Measurements from ENCODE around the gene ICAM5. TPM values are rescaled to one million over a fixed set of nuclear protein-coding genes. Genes with fewer than 3 reads are reported as not detected.

Gene ICAM5
- total RNA-seq, 1 experiment from 2014 or later = 53.9 TPM

DNA sequence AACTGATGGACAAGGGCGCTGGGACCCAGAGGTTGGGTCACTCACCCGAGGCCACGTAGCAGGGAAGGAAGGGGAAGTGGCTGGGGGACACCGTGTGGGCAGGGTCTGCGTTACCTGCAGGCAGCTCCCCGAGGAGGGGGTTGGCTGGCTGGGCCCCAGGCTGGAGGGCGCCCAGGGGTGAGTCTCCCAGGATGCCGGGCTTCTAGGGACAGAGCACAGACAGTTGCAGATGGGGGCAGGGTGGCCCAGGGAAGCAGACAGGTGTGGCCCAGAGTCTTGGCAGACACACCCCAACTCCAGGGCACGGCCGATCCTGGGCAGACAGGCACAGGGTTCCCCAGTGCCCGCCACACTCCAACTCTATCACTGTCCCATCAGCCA lies 31.7 kb downstream of the ICAM5 start:
- Histone ChIP-seq H3K27me3 (ENCODE audit: insufficient read depth, low read length) (no peaks in the 10 kb centered on the region), H3K27ac (ENCODE audit: low read depth, low read length) (no peak overlapping the region), H3K9me3 (ENCODE audit: control insufficient read depth in 1 of 2, insufficient read depth in 1 of 2, low read depth in 1 of 2, low read length in 2 of 2) (no peaks in the 10 kb centered on the region), H4K20me1 (ENCODE audit: insufficient read depth) (no peaks in the 10 kb centered on the region), H3K4me3 (replicated peaks in 1 of 2; ENCODE audit: low read depth in 1 of 2, low read length in 2 of 2) (no peak overlapping the region), H3K9ac (ENCODE audit: low read length) (no peak overlapping the region), H3K9me2 (ENCODE audit: insufficient read depth) (no peaks in the 10 kb centered on the region), H3K79me2 (ENCODE audit: insufficient read depth, low read length) (no peaks in the 10 kb centered on the region; the same call in 1 of the 2 replicates), H3K36me3 (ENCODE audit: control insufficient read depth in 1 of 2, insufficient read depth in 2 of 2, low read length in 2 of 2) (peaks cover 20 to 30% of the 10 kb centered on the region in 2 experiments; a peak in 3 of 4 replicates), H3K4me2 (ENCODE audit: low read length) (no peak overlapping the region), H3K4me1 (ENCODE audit: control insufficient read depth in 1 of 2, insufficient read depth in 2 of 2, low read length in 2 of 2) (peaks cover 0 to 4% of the 10 kb centered on the region in 2 experiments; a peak in 2 of 4 replicates), H2AFZ (ENCODE audit: low read depth, low read length, poor library complexity, severe bottlenecking) (no peak overlapping the region)
- intact Hi-C loops (cut with micrococcal nuclease) = no loop called here
- ChIA-PET RAD21 (ENCODE audit: low non-redundant PET in 1 of 2, low total read pairs in 2 of 2, uncharacterized antibody in 2 of 2, unreplicated experiment in 2 of 2) (no interaction called here), CTCF (no interaction called here), POLR2A (no interaction called here)
- no TSS peak for BruUV-seq (replicated peaks)
- no peak for DNase-seq (ENCODE audit: low read depth, low spot score)
- TF ChIP-seq SIN3A (IDR thresholded peaks at IDR 0.05; ENCODE audit: low read depth) (no peak), EGR1 (IDR thresholded peaks at IDR 0.05; ENCODE audit: low read depth) (no peak), EZH2phosphoT487 (IDR thresholded peaks at IDR 0.05; ENCODE audit: borderline replicate concordance) (no peak), RAD21 (IDR thresholded peaks at IDR 0.05; ENCODE audit: low read depth) (no peak), EZH2 (IDR thresholded peaks at IDR 0.05) (no peak), POLR2AphosphoS5 (IDR thresholded peaks at IDR 0.05; ENCODE audit: low read depth, low read length) (no peak)
- TF ChIP-seq, protein P1, sequence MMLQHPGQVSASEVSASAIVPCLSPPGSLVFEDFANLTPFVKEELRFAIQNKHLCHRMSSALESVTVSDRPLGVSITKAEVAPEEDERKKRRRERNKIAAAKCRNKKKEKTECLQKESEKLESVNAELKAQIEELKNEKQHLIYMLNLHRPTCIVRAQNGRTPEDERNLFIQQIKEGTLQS (IDR thresholded peaks at IDR 0.05) = no peak
- TF ChIP-seq, protein P2, sequence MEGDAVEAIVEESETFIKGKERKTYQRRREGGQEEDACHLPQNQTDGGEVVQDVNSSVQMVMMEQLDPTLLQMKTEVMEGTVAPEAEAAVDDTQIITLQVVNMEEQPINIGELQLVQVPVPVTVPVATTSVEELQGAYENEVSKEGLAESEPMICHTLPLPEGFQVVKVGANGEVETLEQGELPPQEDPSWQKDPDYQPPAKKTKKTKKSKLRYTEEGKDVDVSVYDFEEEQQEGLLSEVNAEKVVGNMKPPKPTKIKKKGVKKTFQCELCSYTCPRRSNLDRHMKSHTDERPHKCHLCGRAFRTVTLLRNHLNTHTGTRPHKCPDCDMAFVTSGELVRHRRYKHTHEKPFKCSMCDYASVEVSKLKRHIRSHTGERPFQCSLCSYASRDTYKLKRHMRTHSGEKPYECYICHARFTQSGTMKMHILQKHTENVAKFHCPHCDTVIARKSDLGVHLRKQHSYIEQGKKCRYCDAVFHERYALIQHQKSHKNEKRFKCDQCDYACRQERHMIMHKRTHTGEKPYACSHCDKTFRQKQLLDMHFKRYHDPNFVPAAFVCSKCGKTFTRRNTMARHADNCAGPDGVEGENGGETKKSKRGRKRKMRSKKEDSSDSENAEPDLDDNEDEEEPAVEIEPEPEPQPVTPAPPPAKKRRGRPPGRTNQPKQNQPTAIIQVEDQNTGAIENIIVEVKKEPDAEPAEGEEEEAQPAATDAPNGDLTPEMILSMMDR (IDR thresholded peaks at IDR 0.05 in 2 of 3, conservative IDR thresholded peaks at IDR 0.05 in 1 of 3; ENCODE audit: borderline replicate concordance in 1 of 3, insufficient read depth in 1 of 3, low read depth in 2 of 3, low read length in 2 of 3) = no peak
- TF ChIP-seq, protein P3, sequence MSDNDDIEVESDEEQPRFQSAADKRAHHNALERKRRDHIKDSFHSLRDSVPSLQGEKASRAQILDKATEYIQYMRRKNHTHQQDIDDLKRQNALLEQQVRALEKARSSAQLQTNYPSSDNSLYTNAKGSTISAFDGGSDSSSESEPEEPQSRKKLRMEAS (IDR thresholded peaks at IDR 0.05) = no peak
- no peak for ATAC-seq

All from HCT116 (cell line).